Activated CD4-positive, alpha-beta memory T cell treated with anti-CD3 and anti-CD28 coated beads for 36 hours (primary cell): ENCODE data around the gene NKAIN2. TPM values are rescaled to one million over a fixed set of nuclear protein-coding genes. Genes with fewer than 3 reads are reported as not detected.
"Not testable (repeated sequence)": the region's sequence is repeated elsewhere in the genome, so short reads cannot be mapped to it uniquely, and the experiment has no call there.

ENCODE experiments used
- CTCF ChIA-PET: fragments of 350-600 bp; sonication (Branson Sonifier 250); formaldehyde crosslinking; loops from one replicate; lab custom pipeline; 2021; ENCODE audit warnings: antibody characterized with exemption, inconsistent platforms; lab: Charles Lee
- POLR2A ChIA-PET: fragments of 350-600 bp; sonication (Branson Sonifier 250); formaldehyde crosslinking; loops from one replicate; lab custom pipeline; 2021; ENCODE audit warnings: antibody characterized with exemption; lab: Charles Lee
- DNase-seq: peaks from one replicate; pipeline ENCODE4 v3.0.0-alpha.2; 2020
- H3K27ac Mint-ChIP-seq: one replicate; pipeline ENCODE4 v1.8.0; 2021; ENCODE audit warnings: mixed read lengths
- H3K27me3 Mint-ChIP-seq: one replicate; pipeline ENCODE4 v1.8.0; 2021; ENCODE audit warnings: mixed read lengths
- H3K36me3 Mint-ChIP-seq: one replicate; pipeline ENCODE4 v1.8.0; 2021; ENCODE audit warnings: mixed read lengths
- H3K4me1 Mint-ChIP-seq: one replicate; pipeline ENCODE4 v1.8.0; 2021; ENCODE audit warnings: low read depth, mixed read lengths
- H3K4me3 Mint-ChIP-seq: one replicate; pipeline ENCODE4 v1.8.0; 2021; ENCODE audit warnings: mild to moderate bottlenecking, mixed read lengths
- H3K9me3 Mint-ChIP-seq: one replicate; pipeline ENCODE4 v1.8.0; 2021; ENCODE audit warnings: mixed read lengths
- intact Hi-C: fragments of 100-400 bp; cut with micrococcal nuclease; formaldehyde crosslinking; loops from one replicate; pipeline ENCODE4 v1.15.1; 2023
- total RNA-seq, 2 experiments: library from RNA; stranded (reverse); gene quantifications; one replicate each; pipeline ENCODE4 v1.2.3, GENCODE V29; 2021

NKAIN2 gene
- total RNA-seq, 2 experiments from 2014 or later: not detected

GRCh38 chr6:123994168-123994567 is 190.5 kb downstream of the NKAIN2 start:
- Mint-ChIP-seq H3K27ac (no peak overlapping the region), H3K9me3 (peaks cover 4% of the 10 kb centered on the region), H3K27me3 (no peaks in the 10 kb centered on the region), H3K4me1 (no peaks in the 10 kb centered on the region), H3K36me3 (no peaks in the 10 kb centered on the region), H3K4me3 (no peak overlapping the region)
- intact Hi-C loops: no loop called here
- ChIA-PET POLR2A (no interaction called here), CTCF (no interaction called here)
- DNase-seq: no peak

DNA sequence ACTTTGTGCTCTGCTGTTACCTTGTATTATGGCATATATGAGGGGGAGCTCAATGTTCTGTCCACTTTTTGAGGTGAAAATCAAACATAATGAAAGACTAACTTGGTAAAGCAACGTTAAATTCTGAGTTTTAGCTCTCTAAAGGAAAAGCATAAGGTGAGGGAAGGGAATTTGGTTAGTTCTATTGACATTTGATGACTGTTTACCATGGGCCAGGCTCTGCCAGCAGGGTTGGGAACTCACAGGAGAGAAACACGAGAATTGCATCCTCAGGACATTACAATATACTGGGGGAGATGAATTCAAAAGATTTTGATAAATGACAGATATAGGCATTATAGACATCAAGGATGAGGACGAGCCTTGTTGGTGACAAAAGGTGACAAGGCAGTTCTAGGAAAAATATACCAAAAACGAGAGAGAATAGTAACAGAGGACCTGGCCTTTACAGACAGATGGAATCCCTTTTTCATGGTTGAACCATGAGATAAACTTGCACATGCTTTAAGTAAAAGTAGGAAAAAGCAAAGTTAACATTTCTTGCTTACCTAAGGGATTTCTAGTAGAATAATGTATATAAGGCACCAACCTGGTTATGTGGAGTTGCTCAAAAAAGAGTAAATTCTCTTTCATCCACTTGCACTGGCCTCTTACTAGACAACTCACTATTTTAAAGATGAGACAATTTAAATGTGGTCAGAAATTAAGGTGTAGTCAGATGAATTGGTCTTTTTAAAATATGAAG is 191.4 kb downstream of the NKAIN2 start:
- no peak overlapping the region for H3K27ac Mint-ChIP-seq
- DNase-seq: no peak
- H3K9me3 Mint-ChIP-seq: peaks cover 4% of the 10 kb centered on the region
- intact Hi-C loops: no loop called here
- H3K36me3 Mint-ChIP-seq: no peaks in the 10 kb centered on the region
- H3K4me1 Mint-ChIP-seq: no peaks in the 10 kb centered on the region
- POLR2A ChIA-PET: no interaction called here
- no peaks in the 10 kb centered on the region for H3K27me3 Mint-ChIP-seq
- CTCF ChIA-PET: no interaction called here
- H3K4me3 Mint-ChIP-seq: no peak overlapping the region

- Mint-ChIP-seq H3K9me3 (peaks cover under 1% of the 10 kb centered on the region), H3K4me3 (no peak overlapping the region), H3K27ac (no peak overlapping the region), H3K4me1 (no peaks in the 10 kb centered on the region), H3K36me3 (no peaks in the 10 kb centered on the region), H3K27me3 (no peaks in the 10 kb centered on the region)
- no peak for DNase-seq
- ChIA-PET CTCF (no interaction called here), POLR2A (no interaction called here)
- intact Hi-C loops: no loop called here
Measured at GRCh38 chr6:123997223-123997622, 193.6 kb downstream of the NKAIN2 start.

DNA sequence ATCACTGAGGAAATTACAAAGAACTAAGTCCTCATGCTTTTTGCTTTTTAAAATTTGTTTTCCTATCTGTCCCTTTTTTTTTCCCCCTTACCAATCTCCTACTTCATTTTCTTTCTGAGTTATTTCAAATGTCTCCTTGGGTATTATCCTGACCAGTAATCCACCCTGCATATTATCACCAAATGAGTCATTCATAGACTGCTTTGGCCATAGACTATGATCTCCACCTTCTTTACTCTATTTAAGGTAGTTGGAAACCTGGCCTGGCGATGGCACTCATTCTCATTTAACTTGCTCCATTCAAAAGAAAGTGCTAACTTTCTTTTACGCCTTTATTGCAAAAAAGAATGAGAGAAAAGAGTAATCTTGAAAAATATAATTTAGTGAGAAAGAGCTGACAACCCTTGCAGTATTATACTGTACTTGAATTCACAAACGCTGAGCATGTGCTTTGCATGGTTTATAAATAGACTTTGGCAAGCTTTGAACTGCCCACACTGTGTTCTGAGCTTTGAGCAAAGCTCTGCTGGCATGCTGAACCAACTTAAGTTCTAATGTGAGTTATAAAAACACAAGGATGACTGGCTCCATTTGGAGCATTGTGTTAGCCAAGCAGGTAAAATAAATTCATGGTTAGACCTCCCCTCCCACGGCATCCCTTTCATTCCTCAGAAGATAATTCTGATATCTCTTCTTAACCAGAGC is 198.9 kb downstream of the NKAIN2 start:
- POLR2A ChIA-PET: no interaction called here
- DNase-seq: no peak
- no peaks in the 10 kb centered on the region for H3K4me1 Mint-ChIP-seq
- no peaks in the 10 kb centered on the region for H3K9me3 Mint-ChIP-seq
- H3K27me3 Mint-ChIP-seq: no peaks in the 10 kb centered on the region
- CTCF ChIA-PET: no interaction called here
- H3K36me3 Mint-ChIP-seq: no peaks in the 10 kb centered on the region
- H3K27ac Mint-ChIP-seq: no peak overlapping the region
- no peak overlapping the region for H3K4me3 Mint-ChIP-seq
- intact Hi-C loops: no loop called here

- no peaks in the 10 kb centered on the region for H3K9me3 Mint-ChIP-seq
- H3K36me3 Mint-ChIP-seq: no peaks in the 10 kb centered on the region
- no peak overlapping the region for H3K4me3 Mint-ChIP-seq
- H3K27ac Mint-ChIP-seq: no peak overlapping the region
- no peaks in the 10 kb centered on the region for H3K4me1 Mint-ChIP-seq
- H3K27me3 Mint-ChIP-seq: no peaks in the 10 kb centered on the region
- no peak for DNase-seq
- ChIA-PET CTCF (no interaction called here), POLR2A (no interaction called here)
- intact Hi-C loops: no loop called here
Measured at GRCh38 chr6:124007266-124007665, 203.6 kb downstream of the NKAIN2 start.

- intact Hi-C loops: no loop called here
- H3K27me3 Mint-ChIP-seq: no peaks in the 10 kb centered on the region
- POLR2A ChIA-PET: no interaction called here
- no peak for DNase-seq
- H3K4me3 Mint-ChIP-seq: no peak overlapping the region
- CTCF ChIA-PET: no interaction called here
- H3K4me1 Mint-ChIP-seq: no peaks in the 10 kb centered on the region
- H3K27ac Mint-ChIP-seq: no peak overlapping the region
- H3K9me3 Mint-ChIP-seq: no peaks in the 10 kb centered on the region
- H3K36me3 Mint-ChIP-seq: no peaks in the 10 kb centered on the region
Measured at GRCh38 chr6:124008000-124008987, 204.6 kb downstream of the NKAIN2 start.

GRCh38 chr6:124008988-124009765 is 205.5 kb downstream of the NKAIN2 start:
- Mint-ChIP-seq H3K27me3 (no peaks in the 10 kb centered on the region), H3K27ac (no peak overlapping the region), H3K9me3 (no peaks in the 10 kb centered on the region), H3K4me1 (no peaks in the 10 kb centered on the region), H3K4me3 (no peak overlapping the region), H3K36me3 (no peaks in the 10 kb centered on the region)
- DNase-seq: no peak
- ChIA-PET POLR2A (no interaction called here), CTCF (no interaction called here)
- intact Hi-C loops: no loop called here

- intact Hi-C loops: no loop called here
- CTCF ChIA-PET: no interaction called here
- no peaks in the 10 kb centered on the region for H3K27me3 Mint-ChIP-seq
- H3K27ac Mint-ChIP-seq: no peak overlapping the region
- no peaks in the 10 kb centered on the region for H3K9me3 Mint-ChIP-seq
- H3K4me1 Mint-ChIP-seq: no peaks in the 10 kb centered on the region
- DNase-seq: no peak
- H3K36me3 Mint-ChIP-seq: no peaks in the 10 kb centered on the region
- POLR2A ChIA-PET: no interaction called here
- H3K4me3 Mint-ChIP-seq: no peak overlapping the region
Measured at GRCh38 chr6:124010574-124010973, 206.9 kb downstream of the NKAIN2 start.

- H3K4me3 Mint-ChIP-seq: no peak overlapping the region
Measured at GRCh38 chr6:124011180-124011579, 207.5 kb downstream of the NKAIN2 start.

GRCh38 chr6:124022051-124022450 is 218.4 kb downstream of the NKAIN2 start:
- CTCF ChIA-PET, H3K4me3 Mint-ChIP-seq, H3K9me3 Mint-ChIP-seq, intact Hi-C loops, H3K27me3 Mint-ChIP-seq, H3K27ac Mint-ChIP-seq, POLR2A ChIA-PET, H3K36me3 Mint-ChIP-seq, H3K4me1 Mint-ChIP-seq, DNase-seq: not testable (repeated sequence)

More at GRCh38 chr6:124011180-124011579, 207.5 kb downstream of the NKAIN2 start:
- H3K27me3 Mint-ChIP-seq: no peaks in the 10 kb centered on the region
- DNase-seq: no peak
- no peak overlapping the region for H3K27ac Mint-ChIP-seq
- H3K4me1 Mint-ChIP-seq: no peaks in the 10 kb centered on the region
- ChIA-PET CTCF (no interaction called here), POLR2A (no interaction called here)
- H3K36me3 Mint-ChIP-seq: no peaks in the 10 kb centered on the region
- no peaks in the 10 kb centered on the region for H3K9me3 Mint-ChIP-seq
- intact Hi-C loops: no loop called here

DNA sequence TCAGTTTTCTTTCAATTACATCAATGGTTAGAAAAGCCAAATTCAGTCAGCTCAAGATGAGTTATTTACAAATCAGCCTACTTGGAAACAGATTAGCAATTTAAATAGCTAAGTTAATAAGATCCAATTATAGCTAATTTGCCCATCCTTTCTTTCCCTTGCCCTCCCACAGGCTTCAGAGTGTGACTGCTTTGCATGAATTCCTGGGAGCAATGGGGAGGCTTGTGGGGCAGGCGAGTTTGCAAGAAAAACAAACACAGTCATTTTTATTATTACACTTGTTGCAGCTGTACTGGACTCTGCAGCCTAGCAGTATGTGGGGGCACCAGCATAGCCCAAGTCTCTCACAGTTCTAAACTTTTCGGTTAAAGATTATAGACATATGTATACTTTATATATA is 219.0 kb downstream of the NKAIN2 start:
- H3K27ac Mint-ChIP-seq: no peak overlapping the region
- no peaks in the 10 kb centered on the region for H3K36me3 Mint-ChIP-seq
- intact Hi-C loops: no loop called here
- no peak for DNase-seq
- POLR2A ChIA-PET: no interaction called here
- H3K4me3 Mint-ChIP-seq: no peak overlapping the region
- H3K4me1 Mint-ChIP-seq: no peaks in the 10 kb centered on the region
- peaks cover 4% of the 10 kb centered on the region for H3K9me3 Mint-ChIP-seq
- CTCF ChIA-PET: no interaction called here
- no peaks in the 10 kb centered on the region for H3K27me3 Mint-ChIP-seq
